GM19463 (cell line): ENCODE results near the gene RTCA.

Experiments
- ATAC-seq: cut with Tn5 transposase; IDR thresholded peaks from one replicate; pipeline ENCODE4 v1.9.1; 2021; ENCODE audit warnings: mild to moderate bottlenecking, moderate library complexity; ENCODE audit not compliant: unreplicated experiment

RTCA gene

DNA sequence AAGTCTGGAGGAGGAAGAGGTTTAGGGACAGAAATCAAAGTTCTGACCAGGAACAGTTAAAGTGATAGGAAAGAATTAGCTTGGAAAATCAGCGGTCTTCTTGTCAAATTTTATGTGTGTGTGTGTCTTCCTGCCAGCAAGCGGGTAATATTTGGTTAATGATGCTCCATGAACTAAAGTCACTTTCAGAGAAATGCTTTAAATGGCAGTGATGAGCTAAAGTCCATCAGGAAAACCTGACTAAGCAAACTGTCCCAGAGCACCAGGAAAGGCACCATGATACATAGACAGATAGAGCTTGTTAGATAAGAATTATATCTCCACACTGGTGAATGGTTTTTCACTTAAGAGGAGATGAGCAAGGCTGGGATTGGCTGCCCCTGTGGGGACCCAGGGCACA is 76.3 kb downstream of the RTCA start:
- no peak for ATAC-seq
